Measurements from ENCODE around the gene NFIB. TPM values are rescaled to one million over a fixed set of nuclear protein-coding genes. Genes with fewer than 3 reads are reported as not detected.

The NFIB gene
- 48.7 and 58.4 TPM in 2 replicates for total RNA-seq

DNA sequence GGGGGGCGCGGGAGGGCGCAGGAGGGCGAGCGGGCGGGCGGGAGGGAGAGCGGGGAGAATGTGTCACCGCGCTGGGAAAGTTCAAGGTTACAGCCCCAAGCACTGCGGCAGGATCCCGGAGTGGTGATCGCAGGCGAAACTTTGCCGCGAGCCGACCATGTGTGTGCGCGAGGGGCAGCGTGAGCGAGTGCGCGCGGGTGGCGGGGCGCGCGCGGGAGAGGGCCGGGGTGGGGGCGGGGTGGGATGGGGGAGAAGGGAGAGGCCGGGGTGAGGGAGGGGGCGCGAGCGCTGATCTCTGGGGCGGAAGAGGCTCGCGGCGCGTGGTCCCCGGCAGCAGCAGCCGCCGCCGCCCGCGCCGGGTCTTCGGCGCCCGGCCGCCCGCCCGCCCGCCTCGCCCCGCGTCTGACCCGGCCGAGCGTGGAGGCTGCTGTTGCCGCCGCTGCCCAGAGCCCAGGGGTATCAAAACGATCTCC lies at the start of gene NFIB:
Gene NFIB (minus strand): TSS at position 191 of the 473 bp plus-strand sequence. CDS start 630 bp downstream, outside the sequence.

